HepG2 (cell line): ENCODE data around the gene LAMA1. TPM values are rescaled to one million over a fixed set of nuclear protein-coding genes. Genes with fewer than 3 reads are reported as not detected.
A peak's percentile ranks its signal among the peaks of the same experiment; 100 is the strongest.

Source experiments
- FOXO4 ChIP-seq: sonication (generic); formaldehyde crosslinking; conservative IDR thresholded peaks from 2 replicates; pipeline ENCODE4 v1.8.1; 2023; ENCODE audit warnings: missing genetic modification reagents
- GZF1 ChIP-seq: sonication (generic); formaldehyde crosslinking; IDR thresholded peaks from 2 replicates; pipeline ENCODE4 v1.5.1; 2020; ENCODE audit warnings: mild to moderate bottlenecking, missing genetic modification reagents
- KDM5B ChIP-seq: sonication (generic); formaldehyde crosslinking; IDR thresholded peaks from 2 replicates; pipeline ENCODE4 v1.4.0; 2020; ENCODE audit warnings: missing genetic modification reagents, mild to moderate bottlenecking, borderline replicate concordance
- MXD3 ChIP-seq: IDR thresholded peaks from 2 replicates; pipeline ENCODE4 v1.6.1; 2016; ENCODE audit warnings: mild to moderate bottlenecking, missing biosample characterization, missing genetic modification reagents
- MYC ChIP-seq: sonication (generic); formaldehyde crosslinking; IDR thresholded peaks from 2 replicates; pipeline ENCODE4 v1.9.0; 2021; ENCODE audit warnings: missing genetic modification reagents, borderline replicate concordance
- NCOA5 ChIP-seq: sonication (generic); formaldehyde crosslinking; IDR thresholded peaks from 2 replicates; pipeline ENCODE4 v1.4.0; 2020; ENCODE audit warnings: missing genetic modification reagents
- NFE2L2 ChIP-seq: fragments of 150-350 bp; IDR thresholded peaks from 2 replicates; pipeline ENCODE4 v1.6.1; 2014; ENCODE audit warnings: low read length
- NR2F2 ChIP-seq: IDR thresholded peaks from 2 replicates; pipeline ENCODE4 v1.6.1; 2012; ENCODE audit warnings: low read depth, inconsistent platforms, borderline replicate concordance
- STAG1 ChIP-seq: sonication (generic); formaldehyde crosslinking; IDR thresholded peaks from 2 replicates; pipeline ENCODE4 v1.4.0; 2020; ENCODE audit warnings: missing genetic modification reagents
- TBP ChIP-seq: sonication (generic); formaldehyde crosslinking; IDR thresholded peaks from 2 replicates; pipeline ENCODE4 v1.5.0; 2020; ENCODE audit warnings: missing genetic modification reagents
- YY1 ChIP-seq: IDR thresholded peaks from 2 replicates; pipeline ENCODE4 v1.6.1; 2011; ENCODE audit warnings: low read length, low read depth, moderate library complexity, mild to moderate bottlenecking; ENCODE audit not compliant: insufficient read depth, insufficient replicate concordance
- ZBTB20 ChIP-seq: sonication (generic); formaldehyde crosslinking; IDR thresholded peaks from 2 replicates; pipeline ENCODE4 v1.8.1; 2023; ENCODE audit warnings: missing genetic modification reagents, low read depth, mild to moderate bottlenecking, borderline replicate concordance
- ZBTB34 ChIP-seq: sonication (generic); formaldehyde crosslinking; IDR thresholded peaks from 2 replicates; pipeline ENCODE4 v1.8.0; 2022; ENCODE audit warnings: mild to moderate bottlenecking, missing genetic modification reagents
- ZFP36L2 ChIP-seq: sonication (generic); formaldehyde crosslinking; IDR thresholded peaks from 2 replicates; pipeline ENCODE4 v1.4.0; 2020; ENCODE audit warnings: missing genetic modification reagents
- ZNF224 ChIP-seq: sonication (generic); formaldehyde crosslinking; IDR thresholded peaks from 2 replicates; pipeline ENCODE4 v1.5.0; 2020; ENCODE audit warnings: mild to moderate bottlenecking, missing genetic modification reagents
- ZNF33A ChIP-seq: sonication (generic); formaldehyde crosslinking; IDR thresholded peaks from 2 replicates; pipeline ENCODE4 v1.5.1; 2020; ENCODE audit warnings: missing genetic modification reagents, mild to moderate bottlenecking, moderate library complexity, borderline replicate concordance
- ZNF362 ChIP-seq: sonication (generic); formaldehyde crosslinking; IDR thresholded peaks from 2 replicates; pipeline ENCODE4 v1.4.0; 2020; ENCODE audit warnings: missing genetic modification reagents, mild to moderate bottlenecking, borderline replicate concordance
- ZNF513 ChIP-seq: sonication (generic); formaldehyde crosslinking; conservative IDR thresholded peaks from 2 replicates; pipeline ENCODE4 v1.5.0; 2020; ENCODE audit warnings: missing genetic modification reagents
- ZNF557 ChIP-seq: sonication (generic); formaldehyde crosslinking; IDR thresholded peaks from 2 replicates; pipeline ENCODE4 v1.4.0; 2020; ENCODE audit warnings: missing genetic modification reagents
- ZNF563 ChIP-seq: sonication (generic); formaldehyde crosslinking; IDR thresholded peaks from 2 replicates; pipeline ENCODE4 v1.8.0; 2022; ENCODE audit warnings: mild to moderate bottlenecking, moderate library complexity, missing genetic modification reagents
- ZNF670 ChIP-seq: sonication (generic); formaldehyde crosslinking; IDR thresholded peaks from 2 replicates; pipeline ENCODE4 v1.8.0; 2022; ENCODE audit warnings: mild to moderate bottlenecking, missing genetic modification reagents, borderline replicate concordance
- ZNF740 ChIP-seq: sonication (generic); formaldehyde crosslinking; IDR thresholded peaks from 2 replicates; pipeline ENCODE4 v1.4.0; 2020; ENCODE audit warnings: missing genetic modification reagents
- ZNF775 ChIP-seq: sonication (generic); formaldehyde crosslinking; IDR thresholded peaks from 2 replicates; pipeline ENCODE4 v1.4.0; 2020; ENCODE audit warnings: missing genetic modification reagents, mild to moderate bottlenecking, moderate library complexity, borderline replicate concordance
- ZNF839 ChIP-seq: sonication (generic); formaldehyde crosslinking; IDR thresholded peaks from 2 replicates; pipeline ENCODE4 v1.4.0; 2020; ENCODE audit warnings: missing genetic modification reagents, mild to moderate bottlenecking, borderline replicate concordance
- ZSCAN20 ChIP-seq: sonication (generic); formaldehyde crosslinking; IDR thresholded peaks from 2 replicates; pipeline ENCODE4 v1.4.0; 2020; ENCODE audit warnings: missing genetic modification reagents, mild to moderate bottlenecking, borderline replicate concordance
- polyA plus RNA-seq, 8 experiments: library from polyadenylated mRNA; depleted of rRNA in 3 of 8; stranded (reverse) in 7 of 8; unstranded in 1 of 8; fragments of >200 nt; fragmentation: Illumina TruSeq in 4 of 8; extraction: Trizol in 4 of 8; gene quantifications; 2 replicates each; pipeline versions ENCODE4 v1.2.1 to v1.2.3, GENCODE V29; 2011 to 2016; ENCODE audit warnings: low read depth in 4 of 8, missing spikeins in 1 of 8, mixed read lengths in 1 of 8; ENCODE audit not compliant: insufficient read depth in 1 of 8
- total RNA-seq, 5 experiments: library from RNA; depleted of rRNA; stranded (reverse); fragments of >200 nt; fragmentation: Illumina TruSeq; extraction: Trizol; gene quantifications; 2 replicates each; pipeline ENCODE4 v1.2.3, GENCODE V29; 2016; ENCODE audit warnings: low read depth in 1 of 5

The LAMA1 gene
- total and polyA plus RNA-seq, 2 of the 13 experiments (the other 11 are each of a cell fraction or from before 2014, with no cell fraction given): 0.05 to 0.44 TPM

- TF ChIP-seq ZNF557 (CRISPR knock-in tag) (no peak), ZNF513 (CRISPR knock-in tag) (no peak), ZNF33A (CRISPR knock-in tag) (no peak), STAG1 (peak; percentile 58), ZBTB20 (no peak), ZNF775 (CRISPR knock-in tag) (no peak), ZNF224 (CRISPR knock-in tag) (no peak), FOXO4 (no peak), MXD3 (CRISPR knock-in tag) (no peak), ZFP36L2 (CRISPR knock-in tag) (no peak), MYC (CRISPR knock-in tag) (peak; percentile 40; the same call in 1 of the 2 replicates), ZSCAN20 (CRISPR knock-in tag) (no peak), ZNF839 (no peak), NFE2L2 (no peak), ZBTB34 (CRISPR knock-in tag) (no peak), ZNF362 (CRISPR knock-in tag) (no peak), ZNF563 (no peak), KDM5B (CRISPR knock-in tag) (no peak), ZNF670 (CRISPR knock-in tag) (no peak), ZNF740 (no peak), GZF1 (no peak), YY1 (no peak), TBP (CRISPR knock-in tag) (no peak), NR2F2 (no peak), NCOA5 (CRISPR knock-in tag) (no peak)
Observed at GRCh38 chr18:7038330-7038851, 79.2 kb downstream of the LAMA1 start (continued).
